H9 (cell line): Measurements from ENCODE around the gene CCL19. TPM values are rescaled to one million over a fixed set of nuclear protein-coding genes. Genes with fewer than 3 reads are reported as not detected.

Experiments used
- DNase-seq: peaks from one replicate; pipeline ENCODE4 v3.0.0-alpha.2; 2017
- H2AFZ ChIP-seq: one replicate; pipeline ENCODE4 v1.6.1; 2013; ENCODE audit warnings: mild to moderate bottlenecking, low read length, control low read depth, moderate library complexity
- H2AK5ac ChIP-seq: 2 replicates; pipeline ENCODE4 v1.6.1; 2013; ENCODE audit warnings: low read length, control low read depth, mixed read lengths; ENCODE audit not compliant: insufficient read length
- H2BK120ac ChIP-seq: one replicate; pipeline ENCODE4 v1.6.1; 2013; ENCODE audit warnings: low read depth, mild to moderate bottlenecking, low read length, control low read depth, inconsistent platforms; ENCODE audit not compliant: poor library complexity, severe bottlenecking
- H2BK12ac ChIP-seq: 2 replicates; pipeline ENCODE4 v1.6.1; 2013; ENCODE audit warnings: low read length, control low read depth, mixed read lengths, low read depth; ENCODE audit not compliant: insufficient read length
- H2BK15ac ChIP-seq: 2 replicates; pipeline ENCODE4 v1.6.1; 2013; ENCODE audit warnings: low read depth, low read length, control low read depth
- H2BK20ac ChIP-seq: one replicate; pipeline ENCODE4 v1.6.1; 2013; ENCODE audit warnings: low read depth, mild to moderate bottlenecking, low read length, control low read depth, inconsistent platforms; ENCODE audit not compliant: poor library complexity, severe bottlenecking
- H2BK5ac ChIP-seq: 2 replicates; pipeline ENCODE4 v1.6.1; 2013; ENCODE audit warnings: low read length, control low read depth, mixed read lengths; ENCODE audit not compliant: insufficient read length
- H3K14ac ChIP-seq: 2 replicates; pipeline ENCODE4 v1.6.1; 2013; ENCODE audit warnings: low read length, control low read depth; ENCODE audit not compliant: insufficient read depth
- H3K18ac ChIP-seq: 2 replicates; pipeline ENCODE4 v1.6.1; 2013; ENCODE audit warnings: low read depth, mild to moderate bottlenecking, mixed read lengths, low read length, control low read depth; ENCODE audit not compliant: insufficient read length
- H3K23ac ChIP-seq: 2 replicates; pipeline ENCODE4 v1.6.1; 2013; ENCODE audit warnings: low read length, control low read depth, mixed read lengths, low read depth; ENCODE audit not compliant: insufficient read length
- H3K23me2 ChIP-seq: 2 replicates; pipeline ENCODE4 v1.6.1; 2013; ENCODE audit warnings: low read depth, mild to moderate bottlenecking, mixed read lengths, low read length, control low read depth; ENCODE audit not compliant: insufficient read length, poor library complexity, severe bottlenecking
- H3K27ac ChIP-seq: 2 replicates; pipeline ENCODE4 v1.5.1; 2013; ENCODE audit warnings: low read length, control low read depth, mixed read lengths, low read depth; ENCODE audit not compliant: insufficient read length
- H3K27me3 ChIP-seq: 2 replicates; pipeline ENCODE4 v1.6.1; 2013; ENCODE audit warnings: low read length, control low read depth, inconsistent platforms; ENCODE audit not compliant: insufficient read depth
- H3K4ac ChIP-seq: 2 replicates; pipeline ENCODE4 v1.6.1; 2013; ENCODE audit warnings: low read depth, mild to moderate bottlenecking, control low read depth, inconsistent platforms, low read length, moderate library complexity
- H3K4me1 ChIP-seq: 2 replicates; pipeline ENCODE4 v1.6.1; 2013; ENCODE audit warnings: low read length, control low read depth, inconsistent platforms; ENCODE audit not compliant: insufficient read depth
- H3K4me2 ChIP-seq: 2 replicates; pipeline ENCODE4 v1.6.1; 2013; ENCODE audit warnings: low read length, control low read depth, mixed read lengths; ENCODE audit not compliant: insufficient read length, insufficient read depth
- H3K56ac ChIP-seq: 2 replicates; pipeline ENCODE4 v1.6.1; 2013; ENCODE audit warnings: low read depth, mild to moderate bottlenecking, mixed read lengths, low read length, control low read depth; ENCODE audit not compliant: insufficient read length
- H3K79me1 ChIP-seq: 2 replicates; pipeline ENCODE4 v1.6.1; 2013; ENCODE audit warnings: low read depth, mild to moderate bottlenecking, moderate library complexity, low read length, control low read depth, inconsistent platforms; ENCODE audit not compliant: insufficient read depth, poor library complexity, severe bottlenecking
- H3K79me2 ChIP-seq: 2 replicates; pipeline ENCODE4 v1.6.1; 2013; ENCODE audit warnings: low read length, control low read depth, inconsistent platforms; ENCODE audit not compliant: insufficient read depth
- H3K9ac ChIP-seq: 2 replicates; pipeline ENCODE4 v1.6.1; 2013; ENCODE audit warnings: low read length, control low read depth, mixed read lengths; ENCODE audit not compliant: insufficient read length; ENCODE audit errors: extremely low read depth
- H3K9me3 ChIP-seq: one replicate; pipeline ENCODE4 v1.6.1; 2013; ENCODE audit warnings: low read depth, low read length, inconsistent platforms; ENCODE audit not compliant: control insufficient read depth
- H3T11ph ChIP-seq: one replicate; pipeline ENCODE4 v1.6.1; 2013; ENCODE audit warnings: mild to moderate bottlenecking, low read length, control low read depth, inconsistent platforms
- H4K20me1 ChIP-seq: one replicate; pipeline ENCODE4 v1.6.1; 2013; ENCODE audit not compliant: control insufficient read depth, insufficient read length, insufficient read depth
- H4K5ac ChIP-seq: 2 replicates; pipeline ENCODE4 v1.6.1; 2013; ENCODE audit warnings: low read depth, mild to moderate bottlenecking, mixed read lengths, low read length, control low read depth; ENCODE audit not compliant: insufficient read length
- H4K8ac ChIP-seq: replicated peaks from 2 replicates; pipeline ENCODE4 v1.6.1; 2013; ENCODE audit warnings: low read length, control low read depth, mixed read lengths, low read depth; ENCODE audit not compliant: insufficient read length
- H4K91ac ChIP-seq: 2 replicates; pipeline ENCODE4 v1.6.1; 2013; ENCODE audit warnings: low read depth, mild to moderate bottlenecking, moderate library complexity, mixed read lengths, low read length, control low read depth; ENCODE audit not compliant: insufficient read length
- H3K27ac Mint-ChIP-seq, 3 experiments: 2 replicates in 2 of 3; 3 replicates in 1 of 3; pipeline ENCODE4 v1.8.0; 2020 to 2021; ENCODE audit warnings: mixed read lengths in 3 of 3, mild to moderate bottlenecking in 1 of 3, moderate library complexity in 1 of 3
- H3K27me3 Mint-ChIP-seq: 2 replicates; pipeline ENCODE4 v1.8.0; 2021; ENCODE audit warnings: low read depth, mild to moderate bottlenecking, moderate library complexity, mixed read lengths
- H3K36me3 Mint-ChIP-seq, 3 experiments: 2 replicates in 2 of 3; 3 replicates in 1 of 3; pipeline ENCODE4 v1.8.0; 2020 to 2021; ENCODE audit warnings: low read depth in 3 of 3, mixed read lengths in 3 of 3; ENCODE audit not compliant: insufficient read depth in 1 of 3
- H3K4me1 Mint-ChIP-seq, 2 experiments: 2 replicates each; pipeline ENCODE4 v1.8.0; 2020; ENCODE audit warnings: mixed read lengths in 2 of 2
- H3K4me3 Mint-ChIP-seq, 2 experiments: 2 replicates in 1 of 2; 3 replicates in 1 of 2; pipeline ENCODE4 v1.8.0; 2020 to 2021; ENCODE audit warnings: mild to moderate bottlenecking in 2 of 2, mixed read lengths in 2 of 2, moderate library complexity in 1 of 2
- H3K9me3 Mint-ChIP-seq, 2 experiments: 2 replicates in 1 of 2; 3 replicates in 1 of 2; pipeline ENCODE4 v1.8.0; 2020; ENCODE audit warnings: mild to moderate bottlenecking in 2 of 2, mixed read lengths in 2 of 2, moderate library complexity in 1 of 2
- CTCF ChIP-seq: fragments of 200-600 bp; sonication (generic); conservative IDR thresholded peaks from 3 replicates; pipeline ENCODE4 v1.8.0; 2021; ENCODE audit warnings: antibody characterized with exemption, mild to moderate bottlenecking
- WGBS: extraction: QIAGEN DNeasy Blood & Tissue Kit; methylation state at CpG from one replicate; pipeline ENCODE4 v1.1.7; 2013; ENCODE audit warnings: missing lambda C conversion rate, low lambda C conversion rate, mixed read lengths; ENCODE audit not compliant: insufficient read length; ENCODE audit errors: extremely low coverage; 5-methylcytosine and 5-hydroxymethylcytosine counted together
- total RNA-seq: library from RNA; stranded (reverse); gene quantifications from 2 replicates; pipeline ENCODE4 v1.2.1, GENCODE V29; 2021

Gene CCL19
- total RNA-seq, 1 experiment from 2014 or later, result not detected

GRCh38 chr9:34675048-34675714, 15.9 kb downstream of the CCL19 start:
- no peak overlapping the region for H4K91ac ChIP-seq
- H3K4me2 ChIP-seq, result no peak overlapping the region
- no peak overlapping the region for H4K8ac ChIP-seq
- H3K79me1 ChIP-seq, result no peaks in the 10 kb centered on the region
- Mint-ChIP-seq H3K4me3 (no peak overlapping the region), H3K27ac (no peak overlapping the region), H3K9me3 (no peaks in the 10 kb centered on the region; a peak in 1 of 5 replicates), H3K36me3 (peaks cover 0 to 2% (median 0%) of the 10 kb centered on the region in 3 experiments; a peak in 2 of 7 replicates), H3K27me3 (peaks cover 3% of the 10 kb centered on the region; the same call in 1 of the 2 replicates), H3K4me1 (peaks cover 7% of the 10 kb centered on the region in 2 experiments)
- no peak overlapping the region for H2BK12ac ChIP-seq
- H3K56ac ChIP-seq, result no peak overlapping the region
- H4K5ac ChIP-seq, result no peak overlapping the region
- H3K23ac ChIP-seq, result no peak overlapping the region
- no peak overlapping the region for H2BK15ac ChIP-seq
- no peak overlapping the region for H3K9ac ChIP-seq
- no peak overlapping the region for H2BK120ac ChIP-seq
- no peak overlapping the region for H2AFZ ChIP-seq
- no peaks in the 10 kb centered on the region for H3K9me3 ChIP-seq
- no peak overlapping the region for H3K4ac ChIP-seq
- H2AK5ac ChIP-seq, result no peak overlapping the region
- WGBS, result no CpG with 5 or more reads among the region's 10 CpGs
- H3K27ac ChIP-seq, result no peak overlapping the region
- H2BK5ac ChIP-seq, result no peak overlapping the region
- no peaks in the 10 kb centered on the region for H3K4me1 ChIP-seq
- H3K14ac ChIP-seq, result no peak overlapping the region
- no peaks in the 10 kb centered on the region for H4K20me1 ChIP-seq
- no peak overlapping the region for H2BK20ac ChIP-seq
- no peaks in the 10 kb centered on the region for H3K79me2 ChIP-seq
- peak; percentile 92 for TF ChIP-seq CTCF
- no peaks in the 10 kb centered on the region for H3K23me2 ChIP-seq
- peak; percentile 91 for DNase-seq
- H3K27me3 ChIP-seq, result no peaks in the 10 kb centered on the region
- H3T11ph ChIP-seq, result no peak overlapping the region
- no peak overlapping the region for H3K18ac ChIP-seq
